OCI-M1 (cell line): Measurements from ENCODE around the gene CFAP251.
"Not testable (repeated sequence)": the region's sequence is repeated elsewhere in the genome, so short reads cannot be mapped to it uniquely, and the experiment has no call there.

Experiments used
- DNase-seq: peaks from one replicate; lab custom pipeline; 2025; lab: John Stamatoyannopoulos, UW

Gene CFAP251

GRCh38 chr12:121917950-121918678, at the start of gene CFAP251:
Gene CFAP251 (plus strand): TSS chr12:121918592. CDS start chr12:121921306, 2,714 bp downstream.
- no peak for DNase-seq

GRCh38 chr12:121869229-121869628, 49.2 kb upstream of the CFAP251 start:
- not testable (repeated sequence) for DNase-seq

- DNase-seq: peak; percentile 45
Measured at GRCh38 chr12:121871467-121871866, 46.9 kb upstream of the CFAP251 start.

GRCh38 chr12:121872546-121873215, 45.7 kb upstream of the CFAP251 start:
- no peak for DNase-seq

GRCh38 chr12:121873216-121873569, 45.2 kb upstream of the CFAP251 start:
- no peak for DNase-seq

- no peak for DNase-seq
Measured at GRCh38 chr12:121874071-121874470, 44.3 kb upstream of the CFAP251 start.

- DNase-seq: no peak
Measured at GRCh38 chr12:121875582-121875981, 42.8 kb upstream of the CFAP251 start.

- not testable (repeated sequence) for DNase-seq
Measured at GRCh38 chr12:121876080-121876447, 42.3 kb upstream of the CFAP251 start.

GRCh38 chr12:121883315-121883660, 35.1 kb upstream of the CFAP251 start:
- DNase-seq: no peak

GRCh38 chr12:121885129-121885528, 33.3 kb upstream of the CFAP251 start:
- DNase-seq: not testable (repeated sequence)

- DNase-seq: no peak
Measured at GRCh38 chr12:121888083-121888477, 30.3 kb upstream of the CFAP251 start.

GRCh38 chr12:121888478-121889273, 29.7 kb upstream of the CFAP251 start, which contains the start of gene PSMD9:
Gene PSMD9 (plus strand): TSS chr12:121888790. CDS start chr12:121888857, 67 bp downstream.
- DNase-seq: peak; percentile 98

- DNase-seq: no peak
Measured at GRCh38 chr12:121889274-121889624, 29.1 kb upstream of the CFAP251 start.

GRCh38 chr12:121889661-121890060, 28.7 kb upstream of the CFAP251 start:
- DNase-seq: not testable (repeated sequence)

- DNase-seq: no peak
Measured at GRCh38 chr12:121892673-121893561, 25.5 kb upstream of the CFAP251 start.

- no peak for DNase-seq
Measured at GRCh38 chr12:121893961-121894460, 24.4 kb upstream of the CFAP251 start.

GRCh38 chr12:121894633-121895032, 23.8 kb upstream of the CFAP251 start:
- no peak for DNase-seq

- DNase-seq: no peak
Measured at GRCh38 chr12:121898287-121898686, 20.1 kb upstream of the CFAP251 start.

GRCh38 chr12:121899590-121899989, 18.8 kb upstream of the CFAP251 start:
- no peak for DNase-seq

GRCh38 chr12:121903202-121903601, 15.2 kb upstream of the CFAP251 start:
- peak; percentile 7 for DNase-seq

GRCh38 chr12:121905746-121906145, 12.6 kb upstream of the CFAP251 start:
- no peak for DNase-seq

- DNase-seq: no peak
Measured at GRCh38 chr12:121908702-121909101, 9.7 kb upstream of the CFAP251 start.
